HG03175 (cell line): ENCODE results near the gene CTDSP1.

Experiments used
- ATAC-seq: cut with Tn5 transposase; IDR thresholded peaks from one replicate; pipeline ENCODE4 v1.9.1; 2021; ENCODE audit warnings: mild to moderate bottlenecking, moderate library complexity; ENCODE audit not compliant: unreplicated experiment

The CTDSP1 gene

GRCh38 chr2:218422403-218423086 is 22.9 kb downstream of the CTDSP1 start:
- no peak for ATAC-seq

- ATAC-seq: no peak
Observed at GRCh38 chr2:218423584-218423983, 23.9 kb downstream of the CTDSP1 start.

- ATAC-seq: no peak
Observed at GRCh38 chr2:218425531-218425930, 25.9 kb downstream of the CTDSP1 start.

- no peak for ATAC-seq
Observed at GRCh38 chr2:218427741-218428140, 28.1 kb downstream of the CTDSP1 start.

GRCh38 chr2:218428846-218429558 is 29.3 kb downstream of the CTDSP1 start:
- no peak for ATAC-seq

GRCh38 chr2:218429911-218430692 is 30.4 kb downstream of the CTDSP1 start:
- ATAC-seq: no peak

GRCh38 chr2:218430721-218431120 is 31.1 kb downstream of the CTDSP1 start:
- ATAC-seq: no peak

GRCh38 chr2:218431878-218432277 is 32.2 kb downstream of the CTDSP1 start:
- no peak for ATAC-seq

- ATAC-seq: no peak
Observed at GRCh38 chr2:218432676-218433365, 33.2 kb downstream of the CTDSP1 start.

GRCh38 chr2:218434456-218434855 is 34.8 kb downstream of the CTDSP1 start:
- ATAC-seq: no peak

- no peak for ATAC-seq
Observed at GRCh38 chr2:218435003-218435982, 35.6 kb downstream of the CTDSP1 start.

GRCh38 chr2:218436992-218437391 is 37.3 kb downstream of the CTDSP1 start:
- no peak for ATAC-seq

- ATAC-seq: no peak
Observed at GRCh38 chr2:218437969-218438368, 38.3 kb downstream of the CTDSP1 start.

- no peak for ATAC-seq
Observed at GRCh38 chr2:218438596-218438995, 38.9 kb downstream of the CTDSP1 start.

GRCh38 chr2:218444692-218445357 is 45.2 kb downstream of the CTDSP1 start:
- no peak for ATAC-seq

GRCh38 chr2:218445602-218446001 is 45.9 kb downstream of the CTDSP1 start:
- ATAC-seq: no peak

- no peak for ATAC-seq
Observed at GRCh38 chr2:218446547-218446946, 46.9 kb downstream of the CTDSP1 start.

GRCh38 chr2:218447072-218447471 is 47.4 kb downstream of the CTDSP1 start:
- no peak for ATAC-seq

GRCh38 chr2:218448934-218449333 is 49.3 kb downstream of the CTDSP1 start:
- no peak for ATAC-seq
